Endothelial cell of umbilical vein (primary cell): ENCODE data around the gene DNAL1.

Source experiments
- CTCF ChIP-seq, 2 donors: IDR thresholded peaks; 1 replicate in 1 of 2; 2 replicates in 1 of 2; pipeline ENCODE4 v1.5.1; 2011; ENCODE audit warnings: low read length in 2 of 2, mild to moderate bottlenecking in 2 of 2, moderate library complexity in 2 of 2, control low read depth in 1 of 2, inconsistent platforms in 1 of 2, low read depth in 1 of 2; ENCODE audit not compliant: insufficient read depth in 1 of 2; ENCODE audit errors: extremely low read depth in 1 of 2
- EZH2 ChIP-seq: IDR thresholded peaks from 2 replicates; pipeline ENCODE4 v1.6.1; 2012; ENCODE audit warnings: borderline replicate concordance, low read depth, mild to moderate bottlenecking, moderate library complexity, low read length, inconsistent platforms; ENCODE audit not compliant: severe bottlenecking
- FOS ChIP-seq: IDR thresholded peaks from 2 replicates; pipeline ENCODE4 v1.6.1; 2011; ENCODE audit warnings: mild to moderate bottlenecking, low read length, moderate library complexity, borderline replicate concordance; ENCODE audit not compliant: insufficient read depth
- GATA2 ChIP-seq: IDR thresholded peaks from 2 replicates; pipeline ENCODE4 v1.7.0; 2011; ENCODE audit warnings: low read depth, mild to moderate bottlenecking, moderate library complexity, mixed read lengths, low read length; ENCODE audit not compliant: insufficient read length, insufficient read depth
- JUN ChIP-seq: IDR thresholded peaks from 2 replicates; pipeline ENCODE4 v1.6.1; 2011; ENCODE audit warnings: borderline replicate concordance, low read depth; ENCODE audit not compliant: insufficient read length, insufficient read depth
- MAX ChIP-seq: IDR thresholded peaks from 2 replicates; pipeline ENCODE4 v1.6.1; 2011; ENCODE audit not compliant: insufficient read depth, insufficient read length
- MYC ChIP-seq: IDR thresholded peaks from one replicate; pipeline ENCODE4 v1.6.1; 2011; ENCODE audit warnings: mild to moderate bottlenecking, low read depth, low read length
- POLR2A ChIP-seq: IDR thresholded peaks from 2 replicates; pipeline ENCODE4 v1.6.1; 2012; ENCODE audit warnings: low read depth, mild to moderate bottlenecking, control low read depth, low read length
- POLR2AphosphoS5 ChIP-seq: IDR thresholded peaks from 2 replicates; pipeline ENCODE4 v1.6.1; 2012; ENCODE audit warnings: low read depth, mild to moderate bottlenecking, control low read depth, low read length, moderate library complexity; ENCODE audit not compliant: insufficient read depth

DNA sequence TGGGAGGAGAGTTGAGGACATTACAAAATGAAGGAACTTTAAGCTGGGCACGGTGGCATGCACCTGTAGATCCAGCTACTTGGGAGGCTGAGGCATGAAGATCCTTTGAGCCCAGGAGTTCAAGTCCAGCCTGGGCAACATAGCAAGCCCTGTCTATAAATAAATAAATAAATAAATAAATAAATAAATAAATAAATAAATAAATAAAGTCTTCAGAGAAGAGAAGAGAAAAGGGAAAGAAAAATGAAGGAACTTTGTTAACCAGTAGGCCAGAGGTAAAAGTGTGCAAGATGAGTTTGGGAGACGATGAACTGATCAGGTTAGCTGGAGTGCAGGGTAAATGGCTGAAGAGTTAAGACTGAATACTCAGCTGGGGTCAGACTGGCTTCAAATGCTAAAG lies 49.3 kb downstream of the DNAL1 start:
- no peak for TF ChIP-seq EZH2
- no peak for TF ChIP-seq CTCF (IDR thresholded peaks at IDR 0.05; ENCODE audit: extremely low read depth in 1 of 2, insufficient read depth in 1 of 2, low read depth in 1 of 2, low read length in 2 of 2)
- TF ChIP-seq POLR2AphosphoS5 = no peak
- no peak for TF ChIP-seq POLR2A
- no peak for TF ChIP-seq GATA2
- TF ChIP-seq MAX = no peak
- TF ChIP-seq MYC = no peak
- TF ChIP-seq JUN = no peak
- no peak for TF ChIP-seq FOS
